ENCODE measurements around the gene PRR5L. TPM values are rescaled to one million over a fixed set of nuclear protein-coding genes. Genes with fewer than 3 reads are reported as not detected.
A peak's percentile ranks its signal among the peaks of the same experiment; 100 is the strongest.
"Not testable (repeated sequence)": the region's sequence is repeated elsewhere in the genome, so short reads cannot be mapped to it uniquely, and the experiment has no call there.

Gene PRR5L
- total and polyA plus RNA-seq, 5 experiments from 2014 or later = 0.50 to 21.3 (median 1.2) TPM

DNA sequence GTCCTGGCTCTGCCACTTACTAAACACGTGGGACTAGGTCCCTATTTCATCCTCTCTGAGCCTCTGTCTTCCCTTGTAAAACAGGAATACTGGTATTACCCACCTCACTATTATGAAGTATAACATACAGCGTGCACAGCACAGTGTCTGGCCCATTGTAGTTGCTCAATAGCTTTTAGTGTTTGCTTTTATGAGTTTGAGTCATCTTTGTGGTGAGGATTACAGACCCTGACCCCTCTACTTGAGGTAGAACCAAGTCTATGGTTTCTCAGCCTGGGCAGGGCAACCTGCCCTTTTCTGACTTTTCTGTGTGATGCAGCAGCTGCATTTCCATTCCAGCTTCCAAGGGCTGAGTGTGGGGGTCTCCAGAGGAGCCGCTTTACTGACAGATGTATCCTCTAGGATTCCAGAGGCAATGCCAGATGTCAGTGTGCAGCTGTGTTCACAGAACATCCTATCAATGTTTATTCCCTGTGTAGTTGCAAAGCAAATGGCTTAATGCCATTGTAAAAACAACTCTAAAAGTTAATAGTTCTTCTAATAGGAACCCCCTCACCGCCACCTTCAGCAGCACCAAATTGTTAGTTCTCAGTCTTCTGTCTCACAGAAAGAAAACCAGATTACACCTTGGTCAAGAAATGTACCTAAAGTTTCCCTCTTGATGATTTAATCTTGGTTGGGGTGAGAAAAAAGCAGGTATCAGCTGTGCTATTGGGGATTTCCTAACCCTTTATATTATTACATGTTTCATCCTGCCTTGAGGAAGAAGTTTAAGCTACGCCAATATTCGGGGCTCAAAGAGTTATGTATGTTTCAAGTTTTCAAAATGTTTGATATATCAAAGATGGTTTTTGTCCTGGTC is 16.8 kb downstream of the PRR5L start:
- ATAC-seq (no peak), DNase-seq (no peak)
- peaks cover 7 to 47% (median 24%) of the 10 kb centered on the region in 5 donors for H3K27me3 Mint-ChIP-seq
- no peaks in the 10 kb centered on the region for H3K36me3 Mint-ChIP-seq
- peaks cover 0 to 3% (median 0%) of the 10 kb centered on the region in 9 donors for H3K9me3 Mint-ChIP-seq
- no peak overlapping the region for H3K27ac Mint-ChIP-seq
- no peaks in the 10 kb centered on the region for H3K4me1 Mint-ChIP-seq
- POLR2A ChIA-PET = no interaction called here
- no peak overlapping the region for H3K4me3 Mint-ChIP-seq

DNA sequence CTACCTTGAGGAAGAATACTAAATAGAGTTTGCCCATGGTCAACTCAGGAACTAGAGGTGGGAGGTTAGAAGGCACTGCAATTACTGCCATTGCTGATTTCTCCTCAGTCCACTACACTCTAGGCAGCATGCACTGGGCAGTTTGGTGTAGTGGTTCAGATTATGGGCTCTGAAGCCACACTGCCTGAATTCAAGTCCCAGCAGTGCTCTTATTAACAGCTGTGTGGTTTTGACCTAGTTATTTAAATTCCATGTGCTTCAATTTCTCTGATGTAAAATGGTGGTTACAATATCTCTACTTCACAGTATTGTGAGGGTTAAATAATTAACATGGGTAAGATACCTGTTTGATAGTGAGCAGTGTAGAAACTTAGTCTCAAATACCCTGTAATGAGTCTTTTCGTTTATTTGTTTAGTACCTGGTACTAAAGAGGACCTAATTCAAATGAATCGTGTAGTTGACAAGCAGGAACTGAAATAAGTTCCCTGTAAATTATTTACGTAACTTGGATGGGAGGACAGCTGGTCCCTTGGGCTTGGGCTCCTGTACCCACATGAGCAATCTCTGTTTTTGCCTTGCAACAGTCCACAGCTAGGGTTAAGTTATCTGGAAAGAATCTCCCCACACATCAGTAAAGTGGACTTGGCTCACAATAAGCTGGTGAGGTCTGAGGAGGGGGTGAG is 17.8 kb downstream of the PRR5L start:
- no peak overlapping the region for H3K27ac Mint-ChIP-seq
- H3K36me3 Mint-ChIP-seq = no peaks in the 10 kb centered on the region
- H3K27me3 Mint-ChIP-seq = peaks cover 3 to 48% (median 25%) of the 10 kb centered on the region in 5 donors
- ATAC-seq (no peak), DNase-seq (no peak)
- POLR2A ChIA-PET = no interaction called here
- peaks cover 0 to under 1% (median 0%) of the 10 kb centered on the region in 9 donors for H3K9me3 Mint-ChIP-seq
- H3K4me1 Mint-ChIP-seq = peaks cover 0 to 3% (median 0%) of the 10 kb centered on the region in 4 donors
- no peak overlapping the region for H3K4me3 Mint-ChIP-seq

DNA sequence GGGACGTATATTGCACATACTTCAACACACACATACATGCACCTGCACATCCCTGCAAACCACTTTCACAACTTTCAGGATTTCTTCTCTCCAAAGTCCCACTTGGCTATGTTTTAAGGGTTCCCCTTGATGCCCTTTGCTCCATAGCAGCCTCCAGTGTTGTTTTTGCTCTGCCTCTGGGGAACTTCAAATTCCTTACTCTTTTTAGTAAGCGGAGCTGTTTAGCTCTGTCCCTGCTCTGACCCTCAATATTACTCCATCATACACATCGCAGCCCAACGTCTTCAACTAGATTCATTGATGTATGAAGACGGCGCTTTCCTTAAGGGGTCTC is 18.3 kb downstream of the PRR5L start:
- ATAC-seq = no peak
- H3K36me3 Mint-ChIP-seq = no peaks in the 10 kb centered on the region
- DNase-seq = no peak
- no peak overlapping the region for H3K27ac Mint-ChIP-seq
- no peak overlapping the region for H3K4me3 Mint-ChIP-seq
- H3K9me3 Mint-ChIP-seq = no peaks in the 10 kb centered on the region
- POLR2A ChIA-PET = no interaction called here
- H3K4me1 Mint-ChIP-seq = peaks cover 0 to 3% (median 0%) of the 10 kb centered on the region in 4 donors
- peaks cover 0 to 48% (median 24%) of the 10 kb centered on the region in 5 donors for H3K27me3 Mint-ChIP-seq

DNA sequence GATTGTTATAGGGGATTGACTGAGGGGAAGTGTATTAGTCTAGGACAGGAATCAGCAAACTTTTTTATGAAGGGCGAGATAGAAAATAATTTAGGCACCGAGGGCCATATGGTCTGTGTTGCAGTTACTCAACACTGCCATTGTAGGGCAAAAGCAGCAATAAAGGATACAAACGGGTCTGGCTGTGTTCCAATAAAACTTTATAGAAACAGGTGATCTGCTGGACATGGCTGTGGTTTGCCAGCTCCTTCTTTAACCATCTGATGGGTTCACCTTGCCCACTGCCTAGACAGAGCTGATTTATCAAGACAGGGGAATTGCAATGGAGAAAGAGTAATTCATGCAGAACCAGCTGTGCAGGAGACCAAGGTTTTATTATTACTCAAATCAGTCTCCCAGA is 20.0 kb downstream of the PRR5L start:
- no peak for DNase-seq
- Mint-ChIP-seq H3K27ac (no peak overlapping the region), H3K9me3 (no peaks in the 10 kb centered on the region), H3K4me1 (peaks cover 0 to 3% (median 0%) of the 10 kb centered on the region in 4 donors), H3K27me3 (peaks cover 2 to 37% (median 16%) of the 10 kb centered on the region in 5 donors), H3K36me3 (no peaks in the 10 kb centered on the region), H3K4me3 (no peak overlapping the region)
- ATAC-seq = no peak
- POLR2A ChIA-PET = no interaction called here

DNA sequence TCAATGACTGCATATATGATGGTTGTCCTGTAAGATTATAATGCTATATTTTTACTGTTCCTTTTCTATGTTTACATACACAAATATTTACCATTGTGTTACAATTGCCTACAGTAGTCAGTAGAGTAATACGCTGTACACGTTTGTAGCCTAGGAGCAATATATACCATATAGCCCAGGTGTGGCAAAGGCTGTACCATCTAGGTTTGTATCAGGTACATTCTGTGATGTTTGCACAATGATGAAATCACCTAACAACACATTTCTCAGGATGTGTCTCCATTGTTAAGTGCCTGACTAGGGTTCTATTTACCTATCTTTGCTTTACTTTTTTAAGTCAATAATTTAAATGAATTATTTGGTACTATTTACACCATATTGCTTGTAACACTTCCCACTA is 21.9 kb downstream of the PRR5L start:
- no peak for DNase-seq
- Mint-ChIP-seq H3K27me3 (peaks cover 2 to 37% (median 16%) of the 10 kb centered on the region in 5 donors), H3K27ac (no peak overlapping the region), H3K4me3 (no peak overlapping the region), H3K4me1 (peaks cover 0 to 3% (median 0%) of the 10 kb centered on the region in 4 donors), H3K36me3 (no peaks in the 10 kb centered on the region), H3K9me3 (no peaks in the 10 kb centered on the region)
- POLR2A ChIA-PET = no interaction called here
- ATAC-seq = no peak

DNA sequence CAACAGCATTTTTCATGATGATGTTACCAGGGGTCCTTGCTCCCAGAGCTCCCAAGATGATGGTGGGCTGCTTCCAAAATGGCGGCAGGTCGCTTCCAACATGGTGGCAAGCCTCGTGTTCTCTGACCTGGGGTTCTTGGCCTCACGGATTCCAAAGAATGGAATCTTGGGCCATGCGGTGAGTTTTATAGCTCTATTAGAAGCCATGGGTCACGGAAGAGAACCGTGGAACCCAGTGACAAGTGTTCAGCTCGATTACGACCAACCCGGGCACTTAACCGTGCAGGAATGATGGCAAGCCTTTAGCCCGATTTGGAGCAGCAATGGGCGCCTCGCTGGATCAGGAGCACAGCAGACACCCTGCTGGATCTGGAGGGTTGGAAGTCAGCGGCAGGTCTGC is 28.9 kb downstream of the PRR5L start:
- H3K27ac Mint-ChIP-seq, H3K9me3 Mint-ChIP-seq, DNase-seq, ATAC-seq, H3K4me3 Mint-ChIP-seq, H3K36me3 Mint-ChIP-seq, H3K27me3 Mint-ChIP-seq, H3K4me1 Mint-ChIP-seq, POLR2A ChIA-PET: not testable (repeated sequence)

DNA sequence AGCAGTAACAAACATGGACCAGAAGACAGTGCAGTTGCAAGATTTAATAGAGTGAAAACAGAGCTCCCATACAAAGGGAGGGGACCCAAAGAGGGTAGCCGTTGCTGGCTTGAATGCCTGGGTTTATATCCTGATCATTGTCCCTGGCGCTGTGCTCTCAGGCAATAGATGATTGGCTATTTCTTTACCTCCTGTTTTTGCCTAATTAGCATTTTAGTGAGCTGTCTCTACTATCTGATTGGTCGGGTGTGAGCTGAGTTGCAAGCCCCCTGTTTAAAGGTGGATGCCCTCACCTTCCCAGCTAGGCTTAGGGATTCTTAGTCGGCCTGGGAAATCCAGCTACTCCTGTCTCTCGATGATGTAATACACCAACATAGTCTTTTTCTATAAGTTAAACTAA is 29.3 kb downstream of the PRR5L start:
- ATAC-seq, H3K4me3 Mint-ChIP-seq, H3K27me3 Mint-ChIP-seq, H3K9me3 Mint-ChIP-seq, DNase-seq, H3K4me1 Mint-ChIP-seq, H3K36me3 Mint-ChIP-seq, H3K27ac Mint-ChIP-seq: not testable (repeated sequence)
- POLR2A ChIA-PET = interaction anchor here (0.7 kb wide), 1 partner anchor 292 kb away, joined by 4 read pairs; no protein-coding TSS in a partner anchor

DNA sequence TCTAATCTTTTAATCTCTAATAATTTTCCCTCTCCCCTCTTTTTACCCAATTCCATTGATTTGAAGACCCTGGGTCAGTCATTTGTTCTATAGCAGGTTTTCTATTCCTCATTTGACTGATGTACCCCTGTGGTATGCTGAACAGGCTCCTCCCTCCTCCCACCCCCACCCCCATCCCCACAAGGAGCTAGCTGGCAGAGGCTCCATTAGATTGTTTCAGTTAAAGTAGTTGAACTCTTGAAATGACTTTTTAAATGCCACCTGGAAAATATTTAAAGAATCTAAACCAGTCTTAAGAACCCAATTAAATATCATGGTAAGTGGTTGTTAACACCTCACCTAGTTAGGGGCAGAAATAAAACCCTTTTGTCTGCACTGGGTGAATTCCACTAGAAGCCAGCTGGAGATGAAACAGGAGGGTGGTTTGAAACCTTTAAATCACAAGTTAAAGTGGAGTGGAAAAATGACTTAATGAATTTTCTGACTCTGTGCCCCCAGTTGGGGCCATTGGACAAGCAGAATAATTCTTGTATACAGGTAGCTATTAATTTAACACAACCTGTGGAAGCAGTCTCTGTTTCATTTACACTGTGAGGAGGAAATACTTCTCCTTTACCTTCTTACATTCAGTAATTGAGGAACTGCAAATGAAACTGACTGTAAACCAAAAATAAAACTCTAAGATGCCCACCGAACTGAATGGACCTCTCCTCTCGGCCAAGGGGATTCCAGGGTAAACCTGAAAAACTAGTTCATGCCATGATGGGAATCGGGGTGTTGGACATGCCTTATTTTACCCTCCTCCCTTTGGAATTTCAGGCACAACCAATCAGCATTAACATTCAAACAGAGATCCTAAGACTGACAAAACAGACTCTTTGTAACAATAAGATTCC is 30.7 kb downstream of the PRR5L start:
- H3K4me3 Mint-ChIP-seq = peak overlapping the region in 1 of 10 donors; percentile 48
- no peak for ATAC-seq
- no peaks in the 10 kb centered on the region for H3K36me3 Mint-ChIP-seq
- peaks cover 0 to 7% (median 2%) of the 10 kb centered on the region in 5 donors for H3K27me3 Mint-ChIP-seq
- POLR2A ChIA-PET = no interaction called here
- H3K9me3 Mint-ChIP-seq = no peaks in the 10 kb centered on the region
- H3K27ac Mint-ChIP-seq = no peak overlapping the region
- DNase-seq = no peak
- H3K4me1 Mint-ChIP-seq = peaks cover 0 to 3% (median 0%) of the 10 kb centered on the region in 4 donors

DNA sequence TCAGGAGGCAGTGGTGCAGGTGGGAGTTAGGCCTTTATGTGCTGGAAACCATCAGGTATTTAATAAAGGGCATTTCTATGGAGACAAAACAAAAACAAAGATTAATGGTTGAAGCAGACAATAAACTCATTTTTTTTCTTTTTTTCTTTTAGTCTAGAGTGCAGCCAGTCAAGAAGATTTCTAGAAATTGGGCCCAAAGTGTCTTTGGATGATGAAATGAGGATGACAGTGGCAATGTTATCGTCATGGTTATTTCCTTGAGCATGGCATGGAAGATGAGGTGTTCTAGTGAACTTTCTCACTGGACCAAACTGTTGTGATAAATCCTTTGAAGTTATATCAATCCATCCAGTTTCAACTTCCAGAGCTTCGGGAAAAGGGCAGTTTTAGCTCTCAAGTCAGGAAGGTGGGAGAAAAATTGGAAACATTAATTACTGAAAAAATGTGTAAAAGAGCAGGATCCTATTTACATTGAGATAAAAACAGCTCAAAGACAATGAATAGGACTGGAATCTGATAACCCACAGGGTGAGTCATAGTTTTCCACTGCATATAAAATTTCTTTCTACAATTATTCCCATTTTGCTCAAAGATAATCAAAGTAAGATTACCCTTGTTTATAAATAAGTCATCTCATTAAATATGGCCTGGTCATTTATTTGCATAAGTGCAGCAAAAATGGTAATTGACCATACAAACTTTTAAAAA is 33.0 kb downstream of the PRR5L start:
- H3K9me3 Mint-ChIP-seq = no peaks in the 10 kb centered on the region
- ATAC-seq (no peak), DNase-seq (no peak)
- POLR2A ChIA-PET = no interaction called here
- H3K27me3 Mint-ChIP-seq = peaks cover 0 to 7% (median 2%) of the 10 kb centered on the region in 5 donors
- H3K27ac Mint-ChIP-seq = no peak overlapping the region
- H3K4me3 Mint-ChIP-seq = no peak overlapping the region
- peaks cover 0 to 3% (median 0%) of the 10 kb centered on the region in 4 donors for H3K4me1 Mint-ChIP-seq
- no peaks in the 10 kb centered on the region for H3K36me3 Mint-ChIP-seq

DNA sequence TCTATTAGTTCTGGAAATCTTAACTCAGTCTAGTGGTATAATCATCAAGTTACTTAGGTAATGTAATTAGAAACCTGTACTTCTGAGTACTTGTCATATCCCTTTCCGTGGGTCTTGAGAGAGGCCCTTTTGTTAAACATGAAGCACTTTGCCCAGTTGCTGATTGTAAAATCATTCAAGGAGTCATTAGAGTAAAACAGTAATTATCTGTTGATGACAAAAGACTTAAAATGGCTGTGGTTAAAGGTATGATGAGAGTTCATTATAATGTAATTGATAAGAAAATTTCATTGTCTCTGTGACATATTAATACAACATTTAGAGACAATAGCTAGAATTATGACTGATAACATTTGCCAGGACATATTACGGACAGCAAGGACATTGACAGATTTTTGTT is 34.3 kb downstream of the PRR5L start:
- H3K27ac Mint-ChIP-seq = no peak overlapping the region
- no peaks in the 10 kb centered on the region for H3K36me3 Mint-ChIP-seq

DNA sequence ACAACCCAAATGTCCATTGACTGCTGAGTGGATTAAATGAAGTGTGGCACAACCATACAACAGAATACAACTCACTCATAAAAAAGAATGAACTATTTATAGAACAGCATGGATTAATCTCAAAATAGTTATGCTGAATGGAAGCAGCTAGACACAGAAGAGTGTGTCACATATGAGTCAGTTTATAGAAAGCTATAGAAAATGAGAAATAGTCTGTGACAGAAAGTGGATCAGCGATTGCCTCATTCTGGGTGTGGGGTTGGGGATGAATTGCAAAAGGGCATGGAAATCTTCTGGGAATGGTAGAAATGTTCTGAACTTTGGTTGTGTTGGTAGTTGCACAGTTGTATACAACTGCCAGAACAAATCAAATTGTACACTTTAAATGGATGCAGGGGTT is 37.4 kb downstream of the PRR5L start:
- no peaks in the 10 kb centered on the region for H3K36me3 Mint-ChIP-seq
- H3K27ac Mint-ChIP-seq = no peak overlapping the region
- H3K27me3 Mint-ChIP-seq = peaks cover 0 to 6% (median 5%) of the 10 kb centered on the region in 5 donors
- H3K4me1 Mint-ChIP-seq = no peaks in the 10 kb centered on the region
- DNase-seq = no peak
- ATAC-seq = no peak
- no peaks in the 10 kb centered on the region for H3K9me3 Mint-ChIP-seq
- POLR2A ChIA-PET = no interaction called here
- no peak overlapping the region for H3K4me3 Mint-ChIP-seq

More for the DNA sequence above, 34.3 kb downstream of the PRR5L start:
- ATAC-seq (no peak), DNase-seq (no peak)
- Mint-ChIP-seq H3K4me3 (no peak overlapping the region), H3K9me3 (no peaks in the 10 kb centered on the region), H3K27me3 (peaks cover 0 to 6% (median 2%) of the 10 kb centered on the region in 5 donors), H3K4me1 (peaks cover 0 to 3% (median 0%) of the 10 kb centered on the region in 4 donors)
- POLR2A ChIA-PET = no interaction called here

DNA sequence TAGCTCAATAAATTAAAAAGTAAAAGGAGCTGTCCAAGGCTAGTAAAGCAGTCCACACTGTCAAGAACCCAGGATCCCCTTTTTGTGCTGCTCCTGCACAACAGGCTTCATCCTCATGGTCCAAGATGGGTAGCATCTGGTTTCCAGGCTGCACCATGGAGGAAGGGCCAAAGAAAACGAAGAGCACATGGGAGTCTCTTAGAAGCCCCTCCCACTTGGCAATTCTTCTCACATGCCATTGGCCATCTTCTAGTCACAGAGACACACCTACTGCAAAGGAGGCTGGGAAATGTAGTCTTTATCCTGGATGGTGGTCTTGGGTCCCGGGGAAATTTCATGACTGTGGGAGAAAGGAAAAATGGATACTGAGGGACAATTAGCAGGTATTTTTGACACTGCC is 37.8 kb downstream of the PRR5L start:
- Mint-ChIP-seq H3K27me3 (peaks cover 0 to 8% (median 5%) of the 10 kb centered on the region in 5 donors), H3K9me3 (no peaks in the 10 kb centered on the region), H3K36me3 (no peaks in the 10 kb centered on the region), H3K27ac (no peak overlapping the region), H3K4me1 (no peaks in the 10 kb centered on the region), H3K4me3 (no peak overlapping the region)
- DNase-seq (no peak), ATAC-seq (no peak)
- POLR2A ChIA-PET = no interaction called here
